ENCODE data around the gene CDKAL1.

The CDKAL1 gene

GRCh38 chr6:21198032-21198640 is 663.9 kb downstream of the CDKAL1 start:
- no peak for DNase-seq

DNA sequence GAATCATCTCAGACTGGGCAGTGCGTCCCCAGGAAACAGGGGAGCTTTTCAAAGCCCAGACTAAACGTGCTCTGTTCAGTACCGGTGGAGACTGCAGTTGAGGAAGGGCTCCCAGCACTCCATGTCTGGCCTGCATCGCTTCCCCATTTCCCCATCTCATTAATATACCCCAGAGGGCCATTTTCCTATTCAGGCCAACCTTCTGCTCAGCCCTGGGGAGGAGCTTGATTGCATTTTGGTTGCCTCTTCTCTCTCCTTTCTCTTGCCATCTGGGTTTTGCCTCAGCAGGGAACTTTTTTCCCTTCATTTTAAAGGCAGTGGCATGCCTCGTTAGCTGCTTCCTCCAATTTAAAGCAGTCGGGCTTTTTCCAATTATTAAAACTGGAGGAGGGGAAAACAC is 665.0 kb downstream of the CDKAL1 start:
- no peak for DNase-seq

- DNase-seq: no peak
These were observed 666.0 kb downstream of the CDKAL1 start for GRCh38 chr6:21200134-21200870.

DNA sequence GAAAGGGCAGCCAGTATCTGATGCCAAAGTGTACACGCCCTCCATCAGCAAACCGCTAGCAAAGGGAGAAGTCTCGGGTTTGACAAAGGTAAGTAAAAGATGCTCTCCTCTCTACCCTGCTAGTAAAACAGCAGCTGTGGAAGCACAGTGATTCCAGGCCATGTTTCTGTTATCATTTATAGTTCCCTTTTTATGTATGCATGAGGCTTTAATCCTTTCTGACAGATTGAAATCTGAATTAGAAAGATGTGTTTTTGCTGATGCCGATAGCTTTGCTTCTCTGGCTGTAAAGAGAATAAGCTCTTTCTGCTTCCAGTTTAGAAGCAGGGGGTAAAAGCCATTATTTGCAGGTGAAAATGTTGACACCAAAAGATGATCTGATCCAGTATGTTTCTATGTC is 666.9 kb downstream of the CDKAL1 start:
- no peak for DNase-seq

- DNase-seq: no peak
These were observed 667.5 kb downstream of the CDKAL1 start for GRCh38 chr6:21201637-21202350.

GRCh38 chr6:21202521-21202920 is 668.3 kb downstream of the CDKAL1 start:
- DNase-seq: no peak

GRCh38 chr6:21204951-21205350 is 670.7 kb downstream of the CDKAL1 start:
- no peak for DNase-seq

DNA sequence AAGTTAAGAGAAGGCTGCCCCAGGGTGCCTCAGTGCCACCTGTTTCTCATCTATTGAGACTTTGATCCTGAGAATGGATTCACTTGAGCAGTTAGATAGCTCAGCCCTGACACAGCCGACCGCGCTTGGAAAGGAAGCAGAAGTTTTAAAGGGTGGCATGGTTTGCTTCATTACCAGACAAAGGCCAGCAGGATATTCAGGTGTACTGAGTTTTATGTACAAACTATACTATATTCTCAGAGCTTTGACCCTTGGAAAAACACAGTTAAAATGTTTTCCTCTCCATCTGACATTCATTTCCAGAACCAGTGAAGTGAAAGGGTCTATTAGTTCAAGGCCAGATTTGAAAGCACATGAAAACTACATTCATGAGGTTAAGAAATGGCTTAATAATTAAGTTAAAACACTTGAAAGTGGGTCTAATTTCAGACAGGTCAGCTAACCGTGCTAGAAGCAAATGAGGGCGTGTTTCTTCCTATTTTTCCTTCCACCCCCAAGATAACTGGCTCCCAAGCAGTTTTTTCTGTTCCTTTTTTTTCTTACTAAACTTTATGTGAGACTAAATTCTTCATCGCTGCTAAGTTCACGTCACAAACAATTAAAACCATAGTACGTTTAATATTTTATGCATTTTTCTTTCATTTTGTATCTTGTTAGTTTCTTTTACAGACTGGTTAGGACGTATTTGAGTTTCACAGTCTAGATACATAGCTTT is 674.0 kb downstream of the CDKAL1 start:
- DNase-seq: no peak

- DNase-seq: no peak
These were observed 674.5 kb downstream of the CDKAL1 start for GRCh38 chr6:21208796-21209186.

GRCh38 chr6:21213492-21213891 is 679.2 kb downstream of the CDKAL1 start:
- no peak for DNase-seq

DNA sequence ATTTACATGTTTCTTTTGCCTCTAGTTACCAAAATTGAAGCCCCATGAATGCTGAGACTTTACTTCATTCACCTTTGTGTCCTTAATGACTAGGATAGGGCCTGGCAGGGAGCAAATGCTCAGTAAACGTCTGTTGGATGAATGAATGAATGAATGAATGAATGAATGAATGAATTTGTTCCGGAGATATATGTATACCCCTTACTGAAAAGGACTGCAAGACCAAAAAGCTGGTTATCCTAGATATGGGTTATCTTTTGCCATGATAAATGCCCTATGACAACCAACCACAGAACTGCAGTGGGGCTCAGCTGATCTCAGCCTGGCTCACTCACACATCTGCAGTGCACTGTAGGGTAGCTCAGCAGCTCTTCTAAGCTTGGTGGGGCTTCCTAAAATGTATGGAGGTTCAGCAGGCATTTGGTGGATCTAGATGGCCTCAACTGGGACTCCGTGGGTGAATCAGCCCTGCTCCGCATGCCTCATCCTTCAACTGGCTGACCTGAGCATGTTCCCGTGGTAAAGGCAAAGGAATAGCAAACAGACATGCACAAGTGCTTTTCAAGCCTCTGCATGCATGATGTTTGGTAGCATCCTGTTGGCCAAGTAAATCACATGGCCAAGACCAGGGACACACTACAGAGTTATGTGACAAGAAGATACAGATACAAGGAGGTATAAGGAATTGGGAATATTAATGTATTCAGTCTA is 680.6 kb downstream of the CDKAL1 start:
- no peak for DNase-seq

- no peak for DNase-seq
These were observed 685.0 kb downstream of the CDKAL1 start for GRCh38 chr6:21219241-21219640.

DNA sequence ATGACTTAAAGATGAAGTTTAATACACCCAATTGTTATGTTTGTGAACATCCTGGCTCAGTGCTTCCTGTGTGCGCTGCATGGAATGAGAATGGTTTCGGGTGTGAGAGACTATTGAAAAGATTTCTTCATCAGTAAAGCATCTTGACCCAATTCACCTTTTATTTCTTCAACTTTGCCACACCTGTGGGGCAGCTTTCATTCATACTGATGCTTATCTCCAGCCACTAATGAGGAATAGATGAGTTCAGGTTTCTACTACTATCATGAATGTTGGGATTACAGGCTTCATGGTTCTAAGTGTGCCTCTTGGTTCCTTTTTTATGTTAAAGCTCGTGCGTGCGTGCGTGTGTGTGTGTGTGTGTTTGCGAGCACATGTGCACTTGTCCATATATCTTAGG is 685.6 kb downstream of the CDKAL1 start:
- no peak for DNase-seq

GRCh38 chr6:21220271-21220987 is 686.2 kb downstream of the CDKAL1 start:
- no peak for DNase-seq

GRCh38 chr6:21222656-21223055 is 688.4 kb downstream of the CDKAL1 start:
- no peak for DNase-seq

GRCh38 chr6:21225912-21226311 is 691.7 kb downstream of the CDKAL1 start:
- DNase-seq: no peak

- no peak for DNase-seq
These were observed 693.2 kb downstream of the CDKAL1 start for GRCh38 chr6:21227486-21227885.

DNA sequence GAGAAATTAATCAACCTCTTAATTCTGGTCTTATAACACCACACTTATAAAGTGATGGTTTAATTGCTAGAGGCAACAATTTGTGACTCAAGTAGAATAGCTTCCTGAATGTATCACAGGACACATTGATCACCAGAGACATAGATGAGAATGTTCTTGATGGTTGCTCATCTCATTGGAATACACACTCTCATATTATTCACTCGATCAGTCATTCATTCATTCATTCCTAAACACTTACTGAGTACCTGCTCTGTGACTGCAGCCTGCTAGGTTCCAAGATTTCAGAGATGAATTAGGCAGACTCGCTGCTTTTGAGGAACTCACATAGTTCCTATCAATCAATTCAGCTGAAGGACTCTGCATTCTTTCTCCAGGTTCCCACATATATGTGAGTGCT is 694.2 kb downstream of the CDKAL1 start:
- DNase-seq: no peak

DNA sequence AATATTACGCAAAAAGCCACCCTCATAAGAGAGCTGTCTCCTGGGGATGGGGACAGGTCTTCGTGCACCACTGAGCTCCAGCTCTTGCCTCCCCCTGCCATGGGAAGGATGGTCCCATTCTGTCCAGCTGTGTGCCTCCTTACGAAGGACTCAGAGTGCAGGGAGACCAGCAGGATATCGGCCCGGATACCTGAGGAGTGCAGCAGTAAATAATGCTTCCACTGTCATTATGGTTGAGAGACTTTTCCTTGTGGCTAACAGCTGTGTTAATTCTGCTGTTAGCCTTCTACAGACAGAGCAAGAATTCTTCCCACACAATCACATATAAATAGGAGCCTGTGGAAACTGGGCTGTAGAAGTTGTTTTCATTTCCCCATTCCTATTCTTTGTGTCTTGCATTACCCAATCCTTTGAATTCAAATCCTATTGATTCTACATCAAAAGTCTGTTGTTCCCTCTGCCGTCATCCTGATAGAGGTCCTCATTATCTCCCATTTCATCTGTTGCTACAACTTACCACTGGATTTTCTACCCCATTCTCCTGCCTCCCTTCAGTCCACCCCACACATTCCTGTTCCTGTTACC is 694.7 kb downstream of the CDKAL1 start:
- DNase-seq: no peak

GRCh38 chr6:21230536-21230935 is 696.3 kb downstream of the CDKAL1 start:
- DNase-seq: no peak

GRCh38 chr6:21235162-21235561 is 700.9 kb downstream of the CDKAL1 start:
- no peak for DNase-seq

GRCh38 chr6:21238208-21238607 is 704.0 kb downstream of the CDKAL1 start:
- DNase-seq: no peak
